HEK293T (cell line): ENCODE measurements around the gene NEK1.

Experiments used
- BHLHE40 ChIP-seq: fragments of 450-650 bp; IDR thresholded peaks from 2 replicates; pipeline ENCODE4 v1.6.1; 2016; ENCODE audit warnings: mild to moderate bottlenecking, moderate library complexity, borderline replicate concordance
- ELF4 ChIP-seq: fragments of 450-650 bp; IDR thresholded peaks from 2 replicates; pipeline ENCODE4 v1.6.1; 2017; ENCODE audit warnings: antibody characterized with exemption
- FOXA1 ChIP-seq: fragments of 450-650 bp; IDR thresholded peaks from 2 replicates; pipeline ENCODE4 v1.6.1; 2016; ENCODE audit warnings: mild to moderate bottlenecking
- NFRKB ChIP-seq: fragments of 450-650 bp; IDR thresholded peaks from 2 replicates; pipeline ENCODE4 v1.6.1; 2016; ENCODE audit warnings: mild to moderate bottlenecking, moderate library complexity
- PKNOX1 ChIP-seq: fragments of 450-650 bp; IDR thresholded peaks from 2 replicates; pipeline ENCODE4 v1.6.1; 2016
- SP1 ChIP-seq: fragments of 450-650 bp; IDR thresholded peaks from 2 replicates; pipeline ENCODE4 v1.6.1; 2017

- TF ChIP-seq ELF4 (no peak), FOXA1 (no peak), PKNOX1 (no peak), NFRKB (no peak), SP1 (no peak), BHLHE40 (no peak)
Observed at GRCh38 chr4:169369634-169370033, 242.7 kb downstream of the NEK1 start.
